HG03045 (cell line): Measurements from ENCODE around the gene FOXL2NB.

ENCODE experiments used
- ATAC-seq: cut with Tn5 transposase; IDR thresholded peaks from one replicate; pipeline ENCODE4 v1.9.1; 2021; ENCODE audit warnings: mild to moderate bottlenecking, moderate library complexity; ENCODE audit not compliant: unreplicated experiment

Gene FOXL2NB

DNA sequence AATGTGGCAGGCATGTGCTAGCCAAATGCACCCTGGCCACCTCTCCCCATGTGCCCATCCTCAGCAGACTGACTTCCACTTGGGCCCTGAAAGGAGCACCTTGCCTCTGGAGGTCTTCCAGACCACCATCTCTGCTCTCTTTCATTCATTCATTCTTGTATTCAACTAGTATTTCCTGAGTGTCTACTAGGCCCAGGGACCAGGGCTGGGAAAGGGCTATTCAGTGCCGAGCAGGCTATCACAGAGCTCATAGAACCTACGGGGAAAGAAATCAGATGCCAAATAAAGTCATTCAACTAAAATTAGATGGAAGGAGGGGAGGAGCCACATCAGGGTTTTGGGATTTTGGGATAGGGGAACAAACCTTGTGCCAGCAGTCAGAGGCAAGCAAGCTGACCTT lies 40.2 kb downstream of the FOXL2NB start:
- ATAC-seq, result no peak

DNA sequence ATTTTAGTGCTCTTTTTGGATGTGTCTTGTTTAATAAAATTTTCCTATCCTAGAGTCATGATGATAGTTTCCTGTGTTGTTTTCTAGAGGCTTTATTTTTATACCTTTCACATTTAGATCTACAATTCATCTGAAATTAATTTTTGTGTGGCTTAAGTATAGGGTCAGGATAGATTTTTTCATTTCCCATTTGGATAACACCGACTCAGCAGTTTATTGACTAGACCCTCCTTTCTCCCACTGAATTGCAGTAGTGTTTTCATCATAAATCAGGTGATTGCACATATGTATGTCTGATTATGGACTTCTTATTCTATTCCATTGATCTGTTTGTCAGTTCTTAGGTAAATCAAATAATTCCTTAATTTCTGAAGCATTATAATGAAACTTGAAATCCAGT lies 48.7 kb downstream of the FOXL2NB start:
- ATAC-seq, result no peak
